ENCODE measurements around the gene ZNF208.

GRCh38 chr19:21912654-21913053 lies 98.1 kb downstream of the ZNF208 start:
- TF ChIP-seq POLR2A (IDR thresholded peaks at IDR 0.05) (no peak), CTCF (IDR thresholded peaks at IDR 0.05) (no peak)

Measured in upper lobe of left lung (tissue), 4 donors.